ENCODE data around the gene SIN3B.

SIN3B gene

GRCh38 chr19:16862826-16863415 lies 33.7 kb downstream of the SIN3B start (continued):
- TF ChIP-seq ZNF138 (tag by site-specific recombination; IDR thresholded peaks at IDR 0.05; ENCODE audit: borderline replicate concordance) = no peak

DNA sequence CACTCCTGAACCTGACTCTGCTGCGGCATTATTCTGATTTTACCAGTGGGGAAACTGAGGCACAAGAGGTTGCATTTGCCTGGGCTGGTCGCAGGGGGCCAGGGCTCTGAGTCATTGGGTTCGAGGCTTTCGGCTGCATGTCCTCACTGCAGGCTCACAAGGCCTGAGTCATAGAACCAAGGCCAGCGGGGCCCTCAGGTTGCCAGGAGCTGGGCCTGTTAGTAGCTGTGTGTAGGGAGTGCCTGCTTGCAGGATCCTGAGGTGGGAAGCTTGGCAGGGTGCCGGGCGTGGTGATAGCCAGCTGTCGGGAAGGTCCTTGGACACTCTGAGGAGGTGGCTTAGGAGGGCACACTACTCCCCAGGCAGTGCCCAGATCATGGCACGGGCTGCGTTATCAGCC lies 38.0 kb downstream of the SIN3B start:
- Histone ChIP-seq H3K9me3 (ENCODE audit: control insufficient read depth, insufficient read depth, low read depth, low read length) (no peaks in the 10 kb centered on the region), H3K4me3 (ENCODE audit: low read depth, low read length) (no peak overlapping the region), H3K36me3 (ENCODE audit: control insufficient read depth in 2 of 2, insufficient read depth in 1 of 2, low read length in 2 of 2) (peaks cover 16 to 89% of the 10 kb centered on the region in 2 experiments; a peak in 2 of 3 replicates), H3K4me1 (ENCODE audit: control insufficient read depth, insufficient read depth, low read length) (no peaks in the 10 kb centered on the region), H3K27ac (ENCODE audit: extremely low read depth, low read depth, low read length) (no peak overlapping the region)
- CTCF ChIA-PET = no interaction called here
- TF ChIP-seq, protein P1, sequence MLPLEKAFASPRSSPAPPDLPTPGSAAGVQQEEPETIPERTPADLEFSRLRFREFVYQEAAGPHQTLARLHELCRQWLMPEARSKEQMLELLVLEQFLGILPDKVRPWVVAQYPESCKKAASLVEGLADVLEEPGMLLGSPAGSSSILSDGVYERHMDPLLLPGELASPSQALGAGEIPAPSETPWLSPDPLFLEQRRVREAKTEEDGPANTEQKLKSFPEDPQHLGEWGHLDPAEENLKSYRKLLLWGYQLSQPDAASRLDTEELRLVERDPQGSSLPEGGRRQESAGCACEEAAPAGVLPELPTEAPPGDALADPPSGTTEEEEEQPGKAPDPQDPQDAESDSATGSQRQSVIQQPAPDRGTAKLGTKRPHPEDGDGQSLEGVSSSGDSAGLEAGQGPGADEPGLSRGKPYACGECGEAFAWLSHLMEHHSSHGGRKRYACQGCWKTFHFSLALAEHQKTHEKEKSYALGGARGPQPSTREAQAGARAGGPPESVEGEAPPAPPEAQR (tag by site-specific recombination; IDR thresholded peaks at IDR 0.05) = no peak
- TF ChIP-seq ZNF133 (tag by site-specific recombination; IDR thresholded peaks at IDR 0.05) (no peak), ZNF354C (tag by site-specific recombination; IDR thresholded peaks at IDR 0.05; ENCODE audit: borderline replicate concordance, low read depth) (no peak), PRDM10 (tag by site-specific recombination; IDR thresholded peaks at IDR 0.05) (no peak), ZIC2 (tag by site-specific recombination; IDR thresholded peaks at IDR 0.05) (0 out of 2 replicates have a peak, but pooled peaks have one; percentile 5), ZNF221 (tag by site-specific recombination; IDR thresholded peaks at IDR 0.05; ENCODE audit: borderline replicate concordance) (no peak)
- POLR2A ChIA-PET = no interaction called here

- Histone ChIP-seq H3K4me1 (ENCODE audit: control insufficient read depth, insufficient read depth, low read length) (no peaks in the 10 kb centered on the region), H3K36me3 (ENCODE audit: control insufficient read depth in 2 of 2, insufficient read depth in 1 of 2, low read length in 2 of 2) (peaks cover 16 to 88% of the 10 kb centered on the region in 2 experiments; a peak in 2 of 3 replicates), H3K4me3 (ENCODE audit: low read depth, low read length) (no peak overlapping the region), H3K27ac (ENCODE audit: extremely low read depth, low read depth, low read length) (no peak overlapping the region), H3K9me3 (ENCODE audit: control insufficient read depth, insufficient read depth, low read depth, low read length) (no peaks in the 10 kb centered on the region)
- ChIA-PET CTCF (no interaction called here), POLR2A (no interaction called here)
- TF ChIP-seq KLF17 (tag by site-specific recombination; IDR thresholded peaks at IDR 0.05) (no peak), ZNF623 (tag by site-specific recombination; IDR thresholded peaks at IDR 0.05) (peak; percentile 93)
These were observed 39.4 kb downstream of the SIN3B start for GRCh38 chr19:16868423-16869130.

DNA sequence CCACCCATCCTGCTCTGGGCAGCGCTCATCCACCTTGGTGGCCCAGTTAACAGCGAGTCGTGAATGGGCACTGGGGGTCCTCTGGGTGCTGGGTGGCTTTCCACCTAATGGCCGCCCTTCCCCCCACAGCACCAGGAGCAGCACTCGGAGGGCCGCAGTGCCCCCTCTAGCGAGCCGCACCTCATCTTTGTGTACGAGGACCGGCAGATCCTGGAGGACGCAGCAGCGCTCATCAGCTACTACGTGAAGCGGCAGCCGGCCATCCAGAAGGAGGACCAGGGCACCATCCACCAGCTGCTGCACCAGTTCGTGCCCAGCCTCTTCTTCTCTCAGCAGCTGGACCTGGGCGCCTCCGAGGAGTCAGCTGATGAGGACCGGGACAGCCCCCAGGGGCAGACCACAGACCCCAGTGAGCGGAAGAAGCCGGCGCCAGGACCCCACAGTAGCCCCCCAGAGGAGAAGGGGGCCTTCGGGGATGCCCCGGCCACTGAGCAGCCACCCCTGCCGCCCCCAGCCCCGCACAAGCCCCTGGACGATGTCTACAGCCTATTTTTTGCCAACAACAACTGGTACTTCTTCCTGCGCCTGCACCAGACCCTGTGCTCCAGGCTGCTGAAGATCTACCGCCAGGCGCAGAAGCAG lies 40.3 kb downstream of the SIN3B start:
- no peaks in the 10 kb centered on the region for H3K9me3 ChIP-seq (ENCODE audit: control insufficient read depth, insufficient read depth, low read depth, low read length)
- no peaks in the 10 kb centered on the region for H3K4me1 ChIP-seq (ENCODE audit: control insufficient read depth, insufficient read depth, low read length)
- POLR2A ChIA-PET = no interaction called here
- peaks cover 8 to 85% of the 10 kb centered on the region in 2 experiments; a peak in 2 of 3 replicates for H3K36me3 ChIP-seq (ENCODE audit: control insufficient read depth in 2 of 2, insufficient read depth in 1 of 2, low read length in 2 of 2)
- CTCF ChIA-PET = no interaction called here
- H3K4me3 ChIP-seq (ENCODE audit: low read depth, low read length) = no peak overlapping the region
- H3K27ac ChIP-seq (ENCODE audit: extremely low read depth, low read depth, low read length) = no peak overlapping the region
- no peak for TF ChIP-seq ZNF10 (tag by site-specific recombination; IDR thresholded peaks at IDR 0.05)
- no peak for TF ChIP-seq GLI2 (tag by site-specific recombination; IDR thresholded peaks at IDR 0.05; ENCODE audit: borderline replicate concordance, low read depth)
- no peak for TF ChIP-seq ZNF292 (tag by site-specific recombination; IDR thresholded peaks at IDR 0.05; ENCODE audit: borderline replicate concordance, low read depth)
- TF ChIP-seq, protein P2, sequence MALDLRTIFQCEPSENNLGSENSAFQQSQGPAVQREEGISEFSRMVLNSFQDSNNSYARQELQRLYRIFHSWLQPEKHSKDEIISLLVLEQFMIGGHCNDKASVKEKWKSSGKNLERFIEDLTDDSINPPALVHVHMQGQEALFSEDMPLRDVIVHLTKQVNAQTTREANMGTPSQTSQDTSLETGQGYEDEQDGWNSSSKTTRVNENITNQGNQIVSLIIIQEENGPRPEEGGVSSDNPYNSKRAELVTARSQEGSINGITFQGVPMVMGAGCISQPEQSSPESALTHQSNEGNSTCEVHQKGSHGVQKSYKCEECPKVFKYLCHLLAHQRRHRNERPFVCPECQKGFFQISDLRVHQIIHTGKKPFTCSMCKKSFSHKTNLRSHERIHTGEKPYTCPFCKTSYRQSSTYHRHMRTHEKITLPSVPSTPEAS (tag by site-specific recombination; IDR thresholded peaks at IDR 0.05) = no peak
- TF ChIP-seq ZNF518A (tag by site-specific recombination; conservative IDR thresholded peaks at IDR 0.05; ENCODE audit: low read depth) = no peak
